Epithelial cell of prostate (primary cell): ENCODE results near the gene TIGD2.

Source experiments
- DNase-seq: peaks from one replicate; pipeline ENCODE4 v3.0.0-alpha.2; 2011; ENCODE audit warnings: low read depth, low spot score
- H3K27ac ChIP-seq: fragments of 450-650 bp; 2 replicates; pipeline ENCODE4 v1.5.1; 2017; ENCODE audit warnings: mild to moderate bottlenecking

Gene TIGD2

GRCh38 chr4:89158884-89159503, 47.7 kb downstream of the TIGD2 start:
- H3K27ac ChIP-seq = no peak overlapping the region
- DNase-seq = no peak

GRCh38 chr4:89160806-89161205, 49.5 kb downstream of the TIGD2 start:
- no peak overlapping the region for H3K27ac ChIP-seq
- no peak for DNase-seq

DNA sequence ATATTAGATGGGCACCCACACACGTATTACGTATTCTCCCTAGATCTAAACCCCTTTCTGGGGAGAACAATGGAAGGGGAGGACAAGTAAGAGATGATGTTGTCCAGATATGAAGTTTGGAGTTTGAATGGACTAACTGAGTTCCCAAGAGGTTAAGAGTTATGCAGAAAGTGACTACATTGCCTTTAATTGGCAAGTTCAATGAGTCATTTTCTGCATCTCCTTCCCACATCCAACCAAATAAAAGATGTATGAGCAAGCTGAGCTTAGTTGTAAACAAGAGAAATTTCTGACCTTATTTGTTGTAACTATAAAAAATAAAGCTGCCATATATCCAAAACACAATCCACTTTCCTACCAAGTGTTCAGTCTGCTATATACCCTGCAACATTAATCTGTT, 50.5 kb downstream of the TIGD2 start:
- H3K27ac ChIP-seq = no peak overlapping the region
- DNase-seq = no peak

- H3K27ac ChIP-seq = no peak overlapping the region
- DNase-seq = no peak
Measured at GRCh38 chr4:89162496-89162895, 51.2 kb downstream of the TIGD2 start.

- no peak overlapping the region for H3K27ac ChIP-seq
- DNase-seq = no peak
Measured at GRCh38 chr4:89162987-89163386, 51.7 kb downstream of the TIGD2 start.

DNA sequence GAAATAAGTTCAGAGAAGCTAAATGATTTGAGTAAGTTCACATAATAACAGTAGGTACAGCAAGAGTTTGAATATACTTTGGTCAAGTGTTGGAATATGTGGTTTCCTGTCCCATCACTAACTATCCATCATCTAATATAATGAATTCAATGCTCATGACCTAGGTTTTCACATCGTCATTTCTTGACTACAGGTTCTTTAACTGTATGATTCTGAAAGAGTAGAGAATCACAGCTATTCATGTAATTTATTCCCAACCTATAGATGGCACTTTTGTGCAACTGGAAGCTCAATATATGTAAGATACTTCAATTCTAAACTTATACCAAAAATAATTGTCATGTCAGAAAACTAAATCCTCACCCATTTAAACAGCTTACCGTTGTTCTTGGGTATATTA, 53.1 kb downstream of the TIGD2 start:
- DNase-seq = no peak
- no peak overlapping the region for H3K27ac ChIP-seq
